ENCODE measurements around the gene FKBP5. TPM values are rescaled to one million over a fixed set of nuclear protein-coding genes. Genes with fewer than 3 reads are reported as not detected.

Gene FKBP5
- total and polyA plus RNA-seq, 9 of the 15 experiments (the other 6 are each of a cell fraction or from before 2014, with no cell fraction given), result 32.7 to 151 (median 75.0) TPM

GRCh38 chr6:35607517-35608233, 81.0 kb downstream of the FKBP5 start:
- H3K4me1 ChIP-seq (replicated peaks in 1 of 2; ENCODE audit: control insufficient read depth in 2 of 2, insufficient read depth in 2 of 2, low read length in 2 of 2), result no peaks in the 10 kb centered on the region
- intact Hi-C loops (cut with micrococcal nuclease), result no loop called here
- BruUV-seq (replicated peaks), result no TSS peak
- H3K27ac ChIP-seq (ENCODE audit: extremely low read depth, low read depth, low read length), result no peak overlapping the region
- no peaks in the 10 kb centered on the region for H3K9me3 ChIP-seq (replicated peaks; ENCODE audit: control insufficient read depth, insufficient read depth, low read depth, low read length)
- DNase-seq (ENCODE audit: extremely low read depth in 1 of 4, low spot score in 3 of 4) (no peak), ATAC-seq (no peak), FAIRE-seq (no peak)
- no peaks in the 10 kb centered on the region for H4K20me1 ChIP-seq (replicated peaks; ENCODE audit: control insufficient read depth, insufficient read depth, low read length)
- H3K36me3 ChIP-seq (ENCODE audit: control insufficient read depth, insufficient read depth, low read length), result peaks cover 55% of the 10 kb centered on the region; the same call in 2 of the 3 replicates
- H3K4me2 ChIP-seq (ENCODE audit: insufficient read depth, low read length), result no peak overlapping the region
- 83% methylated on average over 13 of the region's 13 CpGs for WGBS (ENCODE audit: insufficient coverage, low coverage, missing lambda C conversion rate)
- CTCF ChIA-PET (ENCODE audit: low intra/inter-chr PET ratio), result no interaction called here
- in situ Hi-C loops (cut with MboI), result no loop called here
- no peaks in the 10 kb centered on the region for H3K9me1 ChIP-seq (ENCODE audit: control insufficient read depth, insufficient read depth, low read length)
- no peaks in the 10 kb centered on the region for H3K79me2 ChIP-seq (ENCODE audit: control insufficient read depth, insufficient read depth, low read length)
- no peak overlapping the region for H3K4me3 ChIP-seq
- POLR2A ChIA-PET, result interaction anchor here (0.7 to 1.0 kb wide), 3 partner anchors 10 to 33 kb away, joined by 3 to 6 read pairs (median 4); no protein-coding TSS in a partner anchor
- no peaks in the 10 kb centered on the region for H3K27me3 ChIP-seq (ENCODE audit: control insufficient read depth in 2 of 2, insufficient read depth in 2 of 2, low read length in 2 of 2)
- H2AFZ ChIP-seq (ENCODE audit: low read depth, low read length), result no peak overlapping the region
- no peak overlapping the region for H3K9ac ChIP-seq (ENCODE audit: insufficient read depth in 1 of 2, low read depth in 2 of 2, low read length in 2 of 2)
- TF ChIP-seq ID3 (CRISPR knock-in tag; IDR thresholded peaks at IDR 0.05) (no peak), ID3 (tag; IDR thresholded peaks at IDR 0.05) (no peak), TBL1XR1 (IDR thresholded peaks at IDR 0.05; ENCODE audit: low read length in 2 of 2) (no peak), ZKSCAN3 (CRISPR knock-in tag; IDR thresholded peaks at IDR 0.05) (no peak), ZNF512 (tag; IDR thresholded peaks at IDR 0.05) (no peak), EP300 (IDR thresholded peaks at IDR 0.05; ENCODE audit: low read length) (no peak), MIER1 (IDR thresholded peaks at IDR 0.05; ENCODE audit: low read depth) (no peak), MAFG (tag; conservative IDR thresholded peaks at IDR 0.05) (no peak), ZNF146 (CRISPR knock-in tag; IDR thresholded peaks at IDR 0.05; ENCODE audit: unreplicated experiment) (peak; percentile 48), ATF7 (IDR thresholded peaks at IDR 0.05) (no peak), ZNF121 (CRISPR knock-in tag; conservative IDR thresholded peaks at IDR 0.05) (no peak)
